ENCODE measurements around the gene BAIAP2L2.

Gene BAIAP2L2

DNA sequence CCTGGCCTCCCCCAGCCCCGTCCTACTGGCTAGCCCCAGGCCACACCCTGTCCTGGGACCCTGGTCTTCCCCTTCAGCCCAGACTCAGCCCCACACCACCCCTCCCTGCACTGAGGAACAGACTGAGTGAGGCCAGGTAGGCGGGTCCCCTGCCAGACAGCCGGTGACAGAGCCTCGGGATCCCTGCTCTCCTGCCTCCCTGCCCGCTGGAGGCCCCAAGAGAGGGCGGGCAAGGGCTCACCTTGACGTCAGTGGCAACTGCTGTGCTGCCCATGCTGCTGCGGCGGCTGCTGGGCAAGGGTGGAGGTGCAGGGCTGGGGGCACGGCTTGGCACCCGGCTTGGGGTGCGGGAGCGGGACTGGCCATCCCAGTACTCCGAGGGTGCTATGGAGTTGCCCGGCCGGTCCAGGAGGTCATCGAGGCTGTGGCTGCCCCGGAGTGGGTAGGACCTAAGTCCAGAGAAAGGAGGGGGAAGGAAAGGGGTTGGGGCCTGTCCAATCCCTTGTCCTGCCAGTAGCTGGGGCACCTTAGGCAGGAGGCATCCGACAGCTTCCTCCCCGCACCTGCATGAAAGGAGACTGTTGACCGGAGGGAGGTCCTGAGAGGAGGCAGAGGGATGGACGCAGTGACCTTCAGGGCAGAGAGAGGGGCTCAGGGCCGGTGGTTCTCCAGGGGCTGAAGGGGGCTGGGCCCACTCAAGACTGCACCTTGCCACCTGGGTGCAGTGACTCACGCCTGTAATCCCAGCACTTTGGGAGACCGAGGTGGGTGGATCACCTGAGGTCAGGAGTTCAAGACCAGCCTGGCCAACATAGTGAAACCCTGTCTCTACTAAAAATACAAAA, 24.3 kb downstream of the BAIAP2L2 start:
- Histone ChIP-seq H3K9me2 (replicated peaks; ENCODE audit: control insufficient read depth, low read length) (no peaks in the 10 kb centered on the region), H3K9me3 (ENCODE audit: control insufficient read depth, insufficient read depth, low read length) (no peaks in the 10 kb centered on the region), H3K27me3 (ENCODE audit: control insufficient read depth, low read length) (peaks cover 17% of the 10 kb centered on the region), H3K27ac (ENCODE audit: low read depth, low read length) (no peak overlapping the region), H3K36me3 (ENCODE audit: control insufficient read depth, low read length) (no peaks in the 10 kb centered on the region), H3K4me3 (ENCODE audit: low read length) (no peak overlapping the region), H3K4me2 (ENCODE audit: low read length) (no peak overlapping the region), H4K20me1 (ENCODE audit: control insufficient read depth, insufficient read depth, low read depth, low read length) (no peaks in the 10 kb centered on the region), H3F3A (ENCODE audit: control insufficient read depth, insufficient read depth) (no peaks in the 10 kb centered on the region), H3K79me2 (ENCODE audit: control insufficient read depth, low read length) (no peaks in the 10 kb centered on the region), H3K4me1 (ENCODE audit: control insufficient read depth, low read length) (no peaks in the 10 kb centered on the region)
- TF ChIP-seq EZH2phosphoT487 (IDR thresholded peaks at IDR 0.05; ENCODE audit: borderline replicate concordance, low read length) = no peak
- TF ChIP-seq, protein P1, sequence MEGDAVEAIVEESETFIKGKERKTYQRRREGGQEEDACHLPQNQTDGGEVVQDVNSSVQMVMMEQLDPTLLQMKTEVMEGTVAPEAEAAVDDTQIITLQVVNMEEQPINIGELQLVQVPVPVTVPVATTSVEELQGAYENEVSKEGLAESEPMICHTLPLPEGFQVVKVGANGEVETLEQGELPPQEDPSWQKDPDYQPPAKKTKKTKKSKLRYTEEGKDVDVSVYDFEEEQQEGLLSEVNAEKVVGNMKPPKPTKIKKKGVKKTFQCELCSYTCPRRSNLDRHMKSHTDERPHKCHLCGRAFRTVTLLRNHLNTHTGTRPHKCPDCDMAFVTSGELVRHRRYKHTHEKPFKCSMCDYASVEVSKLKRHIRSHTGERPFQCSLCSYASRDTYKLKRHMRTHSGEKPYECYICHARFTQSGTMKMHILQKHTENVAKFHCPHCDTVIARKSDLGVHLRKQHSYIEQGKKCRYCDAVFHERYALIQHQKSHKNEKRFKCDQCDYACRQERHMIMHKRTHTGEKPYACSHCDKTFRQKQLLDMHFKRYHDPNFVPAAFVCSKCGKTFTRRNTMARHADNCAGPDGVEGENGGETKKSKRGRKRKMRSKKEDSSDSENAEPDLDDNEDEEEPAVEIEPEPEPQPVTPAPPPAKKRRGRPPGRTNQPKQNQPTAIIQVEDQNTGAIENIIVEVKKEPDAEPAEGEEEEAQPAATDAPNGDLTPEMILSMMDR (IDR thresholded peaks at IDR 0.05; ENCODE audit: low read depth, low read length, poor library complexity, severe bottlenecking) = no peak

DNA sequence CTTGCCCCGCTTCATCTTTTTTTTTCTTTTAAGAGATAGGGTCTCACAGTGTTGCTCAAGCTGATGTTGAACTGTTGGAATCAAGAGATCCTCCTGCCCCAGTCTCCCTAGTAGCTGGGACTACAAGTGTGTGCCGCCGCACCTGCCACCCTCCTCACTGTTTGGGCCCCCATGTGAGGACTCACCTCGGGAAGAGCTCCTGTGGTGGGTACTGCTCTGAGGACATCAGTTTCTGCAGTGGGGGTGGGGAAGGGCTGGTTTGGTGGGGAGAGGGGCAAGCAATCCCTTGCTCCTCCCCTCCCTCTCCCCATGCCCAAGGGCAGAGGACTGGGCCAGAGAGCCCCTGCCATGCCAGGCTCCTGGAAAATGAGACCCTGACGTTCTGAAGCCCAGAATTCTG, 25.0 kb downstream of the BAIAP2L2 start:
- no peaks in the 10 kb centered on the region for H3F3A ChIP-seq (ENCODE audit: control insufficient read depth, insufficient read depth)
- no peaks in the 10 kb centered on the region for H3K9me3 ChIP-seq (ENCODE audit: control insufficient read depth, insufficient read depth, low read length)
- no peaks in the 10 kb centered on the region for H3K79me2 ChIP-seq (ENCODE audit: control insufficient read depth, low read length)
- H3K4me3 ChIP-seq (ENCODE audit: low read length) = no peak overlapping the region
- H3K4me2 ChIP-seq (ENCODE audit: low read length) = no peak overlapping the region
- no peak overlapping the region for H3K27ac ChIP-seq (ENCODE audit: low read depth, low read length)
- no peaks in the 10 kb centered on the region for H3K9me2 ChIP-seq (replicated peaks; ENCODE audit: control insufficient read depth, low read length)
- TF ChIP-seq, protein P1 (IDR thresholded peaks at IDR 0.05; ENCODE audit: low read depth, low read length, poor library complexity, severe bottlenecking) = no peak
- no peak for TF ChIP-seq EZH2phosphoT487 (IDR thresholded peaks at IDR 0.05; ENCODE audit: borderline replicate concordance, low read length)
- H3K27me3 ChIP-seq (ENCODE audit: control insufficient read depth, low read length) = peaks cover 17% of the 10 kb centered on the region
- H4K20me1 ChIP-seq (ENCODE audit: control insufficient read depth, insufficient read depth, low read depth, low read length) = no peaks in the 10 kb centered on the region
- no peaks in the 10 kb centered on the region for H3K36me3 ChIP-seq (ENCODE audit: control insufficient read depth, low read length)
- H3K4me1 ChIP-seq (ENCODE audit: control insufficient read depth, low read length) = no peaks in the 10 kb centered on the region

DNA sequence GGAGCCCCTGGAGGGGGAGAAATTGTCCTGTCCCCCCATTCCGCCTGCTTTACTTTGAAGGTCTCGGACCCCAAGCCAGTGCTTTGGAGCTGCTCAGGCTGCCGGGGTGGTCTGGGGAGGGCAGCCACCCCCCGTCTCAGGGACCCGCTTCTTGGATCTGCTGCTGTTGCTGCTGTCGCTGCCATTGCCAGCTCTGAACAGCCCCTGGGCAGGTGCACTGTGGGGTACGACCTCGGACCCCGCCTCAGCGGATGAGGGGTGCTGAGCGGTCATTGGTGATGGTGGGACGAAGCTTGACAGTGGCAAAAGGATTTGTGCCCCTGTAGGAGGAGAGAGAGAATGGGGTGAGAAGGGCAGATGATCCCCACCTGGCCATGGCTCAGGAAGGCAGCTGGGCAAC, 25.4 kb downstream of the BAIAP2L2 start:
- no peaks in the 10 kb centered on the region for H3K4me1 ChIP-seq (ENCODE audit: control insufficient read depth, low read length)
- H3K9me3 ChIP-seq (ENCODE audit: control insufficient read depth, insufficient read depth, low read length) = no peaks in the 10 kb centered on the region
- H3K79me2 ChIP-seq (ENCODE audit: control insufficient read depth, low read length) = no peaks in the 10 kb centered on the region
- H3K27ac ChIP-seq (ENCODE audit: low read depth, low read length) = no peak overlapping the region
- no peaks in the 10 kb centered on the region for H3K9me2 ChIP-seq (replicated peaks; ENCODE audit: control insufficient read depth, low read length)
- H3K27me3 ChIP-seq (ENCODE audit: control insufficient read depth, low read length) = peaks cover 17% of the 10 kb centered on the region
- no peaks in the 10 kb centered on the region for H3K36me3 ChIP-seq (ENCODE audit: control insufficient read depth, low read length)
- TF ChIP-seq, protein P1 (IDR thresholded peaks at IDR 0.05; ENCODE audit: low read depth, low read length, poor library complexity, severe bottlenecking) = no peak
- no peak for TF ChIP-seq EZH2phosphoT487 (IDR thresholded peaks at IDR 0.05; ENCODE audit: borderline replicate concordance, low read length)
- no peak overlapping the region for H3K4me2 ChIP-seq (ENCODE audit: low read length)
- H3K4me3 ChIP-seq (ENCODE audit: low read length) = no peak overlapping the region
- H3F3A ChIP-seq (ENCODE audit: control insufficient read depth, insufficient read depth) = no peaks in the 10 kb centered on the region
- H4K20me1 ChIP-seq (ENCODE audit: control insufficient read depth, insufficient read depth, low read depth, low read length) = no peaks in the 10 kb centered on the region

All from DOHH2 (cell line).